Tibial artery (tissue), 4 donors: ENCODE results near the gene ICOSLG.
"Not testable (repeated sequence)": the region's sequence is repeated elsewhere in the genome, so short reads cannot be mapped to it uniquely, and the experiment has no call there.

Source experiments
- DNase-seq, 2 donors: peaks; one replicate each; pipeline ENCODE4 v3.0.0-alpha.2; 2019
- H3K27ac ChIP-seq, 2 donors: fragments of 200-600 bp; sonication (generic) in 1 of 2; 1 replicate in 1 of 2; 2 replicates in 1 of 2; pipeline ENCODE4 v1.5.1; 2018 to 2019; ENCODE audit warnings: mild to moderate bottlenecking in 1 of 2
- H3K27me3 ChIP-seq, 2 donors: fragments of 200-600 bp; sonication (generic) in 1 of 2; one replicate each; pipeline versions ENCODE4 v1.5.1 to v1.6.0; 2016 to 2019
- H3K36me3 ChIP-seq, 3 donors: fragments of 200-600 bp; sonication (generic) in 2 of 3; one replicate each; pipeline ENCODE4 v1.5.1; 2016 to 2019; ENCODE audit warnings: mild to moderate bottlenecking in 2 of 3
- H3K4me1 ChIP-seq, 4 donors: fragments of 200-600 bp; sonication (generic) in 2 of 4; 1 replicate in 3 of 4; 2 replicates in 1 of 4; pipeline ENCODE4 v1.5.1; 2016 to 2019
- H3K4me3 ChIP-seq, 2 donors: fragments of 200-600 bp; sonication (generic) in 1 of 2; 1 replicate in 1 of 2; 2 replicates in 1 of 2; pipeline ENCODE4 v1.5.1; 2018 to 2019; ENCODE audit warnings: mild to moderate bottlenecking in 2 of 2
- H3K9me3 ChIP-seq, 3 donors: fragments of 200-600 bp; sonication (generic) in 1 of 3; one replicate each; pipeline ENCODE4 v1.5.1; 2016 to 2019
- intact Hi-C: fragments of 100-400 bp; cut with DNase I; formaldehyde crosslinking; loops from one replicate; pipeline ENCODE4 v1.15.0; 2023; ENCODE audit warnings: low total_unique reads
- TF ChIP-seq, protein P1 (sequence below), 2 experiments: fragments of 200-600 bp in 1 of 2; fragments of 450-650 bp in 1 of 2; IDR thresholded peaks; one replicate each; pipeline ENCODE4 v1.5.1; 2017 to 2019; ENCODE audit warnings: antibody characterized with exemption in 2 of 2, mild to moderate bottlenecking in 1 of 2, moderate library complexity in 1 of 2

Gene ICOSLG, protein sequence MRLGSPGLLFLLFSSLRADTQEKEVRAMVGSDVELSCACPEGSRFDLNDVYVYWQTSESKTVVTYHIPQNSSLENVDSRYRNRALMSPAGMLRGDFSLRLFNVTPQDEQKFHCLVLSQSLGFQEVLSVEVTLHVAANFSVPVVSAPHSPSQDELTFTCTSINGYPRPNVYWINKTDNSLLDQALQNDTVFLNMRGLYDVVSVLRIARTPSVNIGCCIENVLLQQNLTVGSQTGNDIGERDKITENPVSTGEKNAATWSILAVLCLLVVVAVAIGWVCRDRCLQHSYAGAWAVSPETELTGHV

DNA sequence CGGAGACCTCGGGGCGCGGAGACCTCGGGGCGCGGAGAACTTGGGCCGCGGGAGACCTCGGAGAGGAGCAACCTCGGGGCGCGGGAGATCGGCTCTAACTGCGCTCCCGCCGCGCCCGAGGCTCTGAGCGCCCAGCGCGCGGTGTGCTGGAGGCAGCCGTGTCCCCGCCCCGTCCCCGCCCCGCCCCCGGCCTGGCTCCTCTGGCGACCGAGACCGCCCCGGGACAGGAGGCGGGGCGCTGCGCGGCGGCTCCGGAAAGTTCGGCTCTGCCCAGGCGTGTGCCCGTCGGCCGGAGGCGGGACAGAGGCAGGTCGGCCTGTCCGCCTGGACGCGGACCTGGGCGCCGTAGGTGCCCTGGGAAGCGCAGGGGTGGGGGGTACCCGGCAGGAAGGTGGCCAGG is at the start of gene ICOSLG:
TSS of gene ICOSLG (minus strand) at position 102 of the 400 bp plus-strand sequence. CDS start 126 bp downstream, outside the sequence.
- DNase-seq, H3K4me1 ChIP-seq, H3K36me3 ChIP-seq, intact Hi-C loops, H3K4me3 ChIP-seq, H3K27me3 ChIP-seq, H3K9me3 ChIP-seq, H3K27ac ChIP-seq: not testable (repeated sequence)

DNA sequence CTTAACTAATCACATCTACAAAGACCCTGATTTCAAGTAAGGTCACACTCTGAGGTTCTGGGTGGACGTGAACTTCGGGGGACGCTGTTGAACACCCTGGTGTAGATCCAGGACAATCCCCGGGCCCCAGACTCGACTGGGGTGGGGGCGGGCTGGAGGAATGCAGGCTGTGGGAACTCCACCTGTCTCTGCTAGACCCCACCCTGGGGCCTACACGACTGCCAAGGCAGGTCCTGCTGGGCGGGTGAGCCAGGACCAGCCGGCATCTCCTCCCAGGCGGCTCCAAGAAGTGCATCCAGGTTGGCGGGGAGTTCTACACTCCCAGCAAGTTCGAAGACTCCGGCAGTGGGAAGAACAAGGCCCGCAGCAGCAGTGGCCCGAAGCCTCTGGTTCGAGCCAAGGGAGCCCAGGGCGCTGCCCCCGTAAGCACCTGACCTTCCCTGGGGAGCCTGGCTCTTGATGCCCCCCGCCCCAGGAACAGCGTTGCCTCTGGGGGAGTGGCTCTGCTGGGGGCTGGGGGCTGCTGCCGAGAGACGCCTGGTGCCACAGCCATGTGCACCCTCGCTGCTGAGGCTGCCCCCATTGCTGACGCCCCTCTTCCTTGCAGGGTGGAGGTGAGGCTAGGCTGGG is 48.8 kb upstream of the ICOSLG start:
- TF ChIP-seq, protein P1, sequence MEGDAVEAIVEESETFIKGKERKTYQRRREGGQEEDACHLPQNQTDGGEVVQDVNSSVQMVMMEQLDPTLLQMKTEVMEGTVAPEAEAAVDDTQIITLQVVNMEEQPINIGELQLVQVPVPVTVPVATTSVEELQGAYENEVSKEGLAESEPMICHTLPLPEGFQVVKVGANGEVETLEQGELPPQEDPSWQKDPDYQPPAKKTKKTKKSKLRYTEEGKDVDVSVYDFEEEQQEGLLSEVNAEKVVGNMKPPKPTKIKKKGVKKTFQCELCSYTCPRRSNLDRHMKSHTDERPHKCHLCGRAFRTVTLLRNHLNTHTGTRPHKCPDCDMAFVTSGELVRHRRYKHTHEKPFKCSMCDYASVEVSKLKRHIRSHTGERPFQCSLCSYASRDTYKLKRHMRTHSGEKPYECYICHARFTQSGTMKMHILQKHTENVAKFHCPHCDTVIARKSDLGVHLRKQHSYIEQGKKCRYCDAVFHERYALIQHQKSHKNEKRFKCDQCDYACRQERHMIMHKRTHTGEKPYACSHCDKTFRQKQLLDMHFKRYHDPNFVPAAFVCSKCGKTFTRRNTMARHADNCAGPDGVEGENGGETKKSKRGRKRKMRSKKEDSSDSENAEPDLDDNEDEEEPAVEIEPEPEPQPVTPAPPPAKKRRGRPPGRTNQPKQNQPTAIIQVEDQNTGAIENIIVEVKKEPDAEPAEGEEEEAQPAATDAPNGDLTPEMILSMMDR (IDR thresholded peaks at IDR 0.05): no peak
- Histone ChIP-seq H3K4me3 (no peak overlapping the region), H3K36me3 (no peaks in the 10 kb centered on the region), H3K27ac (no peak overlapping the region), H3K9me3 (no peaks in the 10 kb centered on the region), H3K27me3 (peaks cover 0 to 62% of the 10 kb centered on the region in 2 donors), H3K4me1 (peaks cover 0 to 16% (median 7%) of the 10 kb centered on the region in 4 donors)
- intact Hi-C loops: no loop called here
- no peak for DNase-seq

DNA sequence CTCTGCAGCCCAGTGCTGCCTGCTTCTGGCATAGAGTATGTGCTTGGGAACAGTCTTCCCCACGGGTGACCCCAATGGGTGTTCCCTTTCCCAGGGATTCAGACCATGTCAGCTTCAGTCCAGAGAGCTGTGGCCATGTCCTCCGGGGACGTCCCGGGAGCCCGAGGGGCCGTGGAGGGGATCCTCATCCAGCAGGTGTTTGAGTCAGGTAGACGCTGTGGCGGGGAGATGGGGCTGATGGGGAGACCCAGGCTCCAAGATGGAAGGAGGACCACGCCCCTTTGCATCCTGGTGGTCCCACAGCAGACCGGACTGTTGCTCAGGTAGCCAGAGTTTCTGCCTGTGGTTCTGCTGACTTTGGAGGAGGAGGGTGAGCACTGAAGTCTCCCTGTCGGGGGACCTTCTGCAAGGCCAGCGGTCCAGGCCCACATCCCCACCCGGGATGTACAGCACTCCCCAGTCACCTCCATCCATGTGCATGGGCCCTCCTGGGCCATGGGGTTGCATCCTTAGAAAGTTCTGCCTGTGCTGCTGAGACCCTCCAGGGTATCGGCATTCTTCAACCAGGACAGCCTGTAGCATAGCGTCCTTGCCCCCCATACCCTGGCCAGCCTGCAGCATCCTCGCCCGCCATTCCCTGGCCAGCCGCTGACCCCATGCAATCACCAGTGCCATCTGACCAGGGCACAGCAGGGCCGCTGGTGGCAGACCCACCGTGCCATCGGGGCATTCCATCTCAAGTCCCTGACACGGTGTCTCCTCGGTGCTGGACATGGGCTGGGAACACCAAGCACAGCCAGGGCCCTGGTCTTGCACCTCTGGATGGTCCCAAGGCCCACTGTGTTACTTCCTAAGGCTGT is 47.7 kb upstream of the ICOSLG start:
- Histone ChIP-seq H3K9me3 (no peaks in the 10 kb centered on the region), H3K36me3 (no peaks in the 10 kb centered on the region), H3K27ac (no peak overlapping the region), H3K27me3 (peaks cover 0 to 55% of the 10 kb centered on the region in 2 donors), H3K4me1 (peaks cover 0 to 11% (median 4%) of the 10 kb centered on the region in 4 donors), H3K4me3 (no peak overlapping the region)
- TF ChIP-seq, protein P1 (IDR thresholded peaks at IDR 0.05): no peak
- intact Hi-C loops: no loop called here
- DNase-seq: no peak

DNA sequence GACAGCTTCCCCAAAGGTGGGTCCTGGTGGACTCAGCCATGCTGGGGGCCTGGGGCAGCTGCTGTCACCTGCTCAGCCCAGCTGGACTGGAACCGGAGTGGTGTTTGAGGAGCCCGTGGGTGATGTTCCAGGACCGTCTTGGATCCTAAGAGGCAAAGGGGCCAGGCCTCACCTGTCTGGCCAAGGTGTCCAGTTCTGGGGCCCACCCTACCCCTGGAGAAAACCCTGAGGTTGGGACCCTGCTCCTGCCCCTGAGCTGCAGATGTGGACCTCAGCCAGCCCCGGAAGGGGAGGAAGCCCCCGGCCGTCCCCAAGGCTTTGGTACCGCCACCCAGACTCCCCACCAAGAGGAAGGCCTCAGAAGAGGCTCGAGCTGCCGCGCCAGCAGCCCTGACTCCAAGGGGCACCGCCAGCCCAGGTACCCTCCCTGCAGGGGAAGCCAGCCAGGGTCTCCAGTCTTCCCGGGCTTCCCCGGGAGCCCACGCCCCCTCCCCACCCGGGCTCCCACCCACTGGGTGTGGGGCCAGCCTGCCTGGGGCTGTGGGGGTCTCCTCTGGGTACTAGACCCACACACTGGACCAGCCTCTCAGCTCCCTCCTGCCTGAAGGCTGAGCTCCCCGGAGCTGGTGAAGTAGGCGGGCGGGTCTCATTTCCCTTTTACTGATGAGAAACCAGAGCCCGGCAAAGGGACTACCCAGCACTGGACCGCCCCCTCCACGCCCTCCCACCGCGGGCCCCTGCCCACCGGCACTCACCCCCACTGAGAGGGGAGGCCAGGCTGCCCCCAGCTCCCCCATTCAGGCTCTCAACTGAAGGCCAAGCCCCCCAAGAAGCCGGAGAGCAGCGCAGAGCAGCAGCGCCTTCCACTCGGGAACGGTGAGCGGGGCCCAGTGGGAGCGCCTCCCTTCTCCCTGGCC is 46.2 kb upstream of the ICOSLG start:
- intact Hi-C loops: no loop called here
- Histone ChIP-seq H3K27me3 (peaks cover 0 to 44% of the 10 kb centered on the region in 2 donors), H3K36me3 (no peaks in the 10 kb centered on the region), H3K9me3 (no peaks in the 10 kb centered on the region), H3K4me1 (peaks cover 0 to 11% (median 4%) of the 10 kb centered on the region in 4 donors), H3K4me3 (no peak overlapping the region), H3K27ac (no peak overlapping the region)
- no peak for DNase-seq
- TF ChIP-seq, protein P1 (IDR thresholded peaks at IDR 0.05): no peak

DNA sequence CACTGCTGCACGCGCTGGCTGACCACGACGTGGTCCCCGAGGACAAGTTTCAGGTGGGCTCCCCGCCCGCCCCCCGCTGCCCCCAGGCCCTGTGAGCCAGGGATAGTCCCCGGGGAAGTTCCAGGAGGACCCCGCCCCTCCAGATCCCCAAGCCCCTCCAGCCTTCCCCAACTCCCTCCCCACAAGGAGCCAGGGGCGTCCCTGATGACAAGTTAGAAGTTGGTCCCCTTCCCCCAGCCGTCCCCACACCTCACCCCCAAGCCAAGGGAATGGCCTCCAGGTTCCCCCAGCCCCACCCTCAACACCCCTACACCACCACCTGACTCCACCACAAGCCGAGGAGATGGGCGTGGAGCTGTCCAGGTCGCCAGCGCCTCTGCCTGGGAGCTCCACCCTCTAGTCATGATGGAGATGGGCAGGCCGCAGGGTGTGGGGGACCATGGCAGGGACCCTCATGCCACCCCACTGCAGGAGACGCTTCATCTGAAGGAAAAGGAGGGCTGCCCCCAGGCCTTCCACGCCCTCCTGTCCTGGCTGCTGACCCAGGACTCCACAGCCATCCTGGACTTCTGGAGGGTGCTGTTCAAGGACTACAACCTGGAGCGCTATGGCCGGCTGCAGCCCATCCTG is 45.5 kb upstream of the ICOSLG start:
- intact Hi-C loops: no loop called here
- Histone ChIP-seq H3K27ac (no peak overlapping the region), H3K27me3 (peaks cover 0 to 49% of the 10 kb centered on the region in 2 donors), H3K36me3 (no peaks in the 10 kb centered on the region), H3K9me3 (no peaks in the 10 kb centered on the region), H3K4me1 (peaks cover 0 to 11% (median 4%) of the 10 kb centered on the region in 4 donors), H3K4me3 (no peak overlapping the region)
- DNase-seq: no peak
- TF ChIP-seq, protein P1 (IDR thresholded peaks at IDR 0.05): no peak
